Gastroesophageal sphincter (tissue), 3 donors: ENCODE data around the gene SLC37A4.
"Not testable (repeated sequence)": the region's sequence is repeated elsewhere in the genome, so short reads cannot be mapped to it uniquely, and the experiment has no call there.

Source experiments
- CTCF ChIP-seq, 4 experiments: fragments of 200-600 bp in 2 of 4; fragments of 450-650 bp in 2 of 4; sonication (generic) in 1 of 4; IDR thresholded peaks; one replicate each; pipeline ENCODE4 v1.5.1; 2017 to 2019; ENCODE audit warnings: antibody characterized with exemption in 4 of 4, mild to moderate bottlenecking in 2 of 4, moderate library complexity in 2 of 4
- EP300 ChIP-seq: sonication (generic); formaldehyde crosslinking; IDR thresholded peaks from one replicate; pipeline ENCODE4 v1.6.1; 2017; ENCODE audit warnings: antibody characterized with exemption, mild to moderate bottlenecking
- POLR2A ChIP-seq, 2 donors: fragments of 450-650 bp; IDR thresholded peaks; one replicate each; pipeline ENCODE4 v1.6.1; 2017; ENCODE audit warnings: antibody characterized with exemption in 2 of 2, mild to moderate bottlenecking in 2 of 2, moderate library complexity in 1 of 2

DNA sequence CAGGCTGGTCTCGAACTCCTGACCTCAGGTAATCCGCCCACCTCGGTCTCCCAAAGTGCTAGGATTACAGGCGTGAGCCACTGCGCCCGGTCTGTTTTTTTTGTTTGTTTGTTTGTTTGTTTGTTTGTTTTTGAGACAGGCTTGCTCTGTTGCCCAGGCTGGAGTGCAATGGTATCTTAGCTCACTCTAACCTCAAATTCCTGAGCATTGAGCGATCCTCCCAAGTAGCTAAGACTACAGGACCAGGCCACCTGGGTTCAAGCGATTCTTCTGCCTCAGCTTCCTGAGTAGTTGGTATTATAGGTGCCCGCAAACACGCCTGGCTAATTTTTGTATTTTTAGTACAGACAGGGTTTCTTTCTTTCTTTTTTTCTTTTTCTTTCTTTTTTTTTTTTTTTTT lies 2.7 kb upstream of the SLC37A4 start:
- TF ChIP-seq CTCF (IDR thresholded peaks at IDR 0.05); POLR2A (IDR thresholded peaks at IDR 0.05); EP300: not testable (repeated sequence)
